HCT116 (cell line): ENCODE data around the gene MBTPS1. TPM values are rescaled to one million over a fixed set of nuclear protein-coding genes. Genes with fewer than 3 reads are reported as not detected.
A peak's percentile ranks its signal among the peaks of the same experiment; 100 is the strongest.

Experiments
- ATAC-seq: fragments of 200-7000 bp; cut with Tn5 transposase; 2 replicates; pipeline ENCODE4 v1.9.1; 2020; ENCODE audit warnings: mild to moderate bottlenecking, moderate library complexity
- BruUV-seq: library from RNA; stranded (reverse); fragments of 400-500 nt; replicated peaks from 2 replicates; lab custom pipeline; 2021; lab: Mats Ljungman, UMichigan
- CTCF ChIA-PET: fragments of 300-600 bp; sonication (Branson Sonifier 250); formaldehyde crosslinking; loops from one replicate; lab custom pipeline; 2021; ENCODE audit warnings: antibody characterized with exemption; lab: Charles Lee
- POLR2A ChIA-PET: fragments of 300-600, 350-600 bp; sonication (Branson Sonifier 250); formaldehyde crosslinking; loops from one replicate; lab custom pipeline; 2021; ENCODE audit warnings: antibody characterized with exemption; lab: Charles Lee
- RAD21 ChIA-PET, 2 experiments: fragments of 300-600 bp; sonication (Branson Sonifier 250); formaldehyde crosslinking; loops; one replicate each; lab custom pipeline; 2023; ENCODE audit warnings: low total read pairs in 2 of 2; ENCODE audit not compliant: uncharacterized antibody in 2 of 2, unreplicated experiment in 2 of 2, low non-redundant PET in 1 of 2; lab: Charles Lee
- DNase-seq: peaks from one replicate; pipeline ENCODE4 v3.0.0-alpha.2; 2010; ENCODE audit warnings: low read depth, low spot score
- H2AFZ ChIP-seq: fragments of 200-600 bp; shearing (Covaris generic), sonication (generic); 2 replicates; pipeline ENCODE4 v1.6.1; 2017; ENCODE audit warnings: low read depth, mixed run types, mixed read lengths, antibody characterized with exemption, low read length; ENCODE audit not compliant: poor library complexity, severe bottlenecking
- H3K27ac ChIP-seq: 2 replicates; pipeline ENCODE4 v1.5.1; 2012; ENCODE audit warnings: low read depth, low read length
- H3K27me3 ChIP-seq: fragments of 200-600 bp; sonication (generic); 2 replicates; pipeline ENCODE4 v1.6.1; 2016; ENCODE audit warnings: mixed run types, low read length, mixed read lengths; ENCODE audit not compliant: insufficient read depth
- H3K36me3 ChIP-seq, 2 experiments: fragments of 200-500 bp in 1 of 2; fragments of 200-600 bp in 1 of 2; sonication (Bioruptor generic) in 1 of 2; sonication (generic) in 1 of 2; 2 replicates each; pipeline versions ENCODE4 v1.5.1 to v1.6.1; 2014 to 2016; ENCODE audit warnings: low read length in 2 of 2, inconsistent platforms in 1 of 2, mixed read lengths in 1 of 2, mixed run types in 1 of 2; ENCODE audit not compliant: insufficient read depth in 2 of 2, control insufficient read depth in 1 of 2
- H3K4me1 ChIP-seq, 2 experiments: fragments of 200-600 bp in 1 of 2; sonication (generic) in 1 of 2; 2 replicates each; pipeline versions ENCODE4 v1.5.1 to v1.6.1; 2012 to 2017; ENCODE audit warnings: low read length in 2 of 2, inconsistent platforms in 1 of 2, mild to moderate bottlenecking in 1 of 2, mixed read lengths in 1 of 2, mixed run types in 1 of 2, moderate library complexity in 1 of 2; ENCODE audit not compliant: insufficient read depth in 2 of 2, control insufficient read depth in 1 of 2
- H3K4me2 ChIP-seq: fragments of 200-600 bp; sonication (generic); 2 replicates; pipeline ENCODE4 v1.6.1; 2017; ENCODE audit warnings: mixed run types, low read length, mixed read lengths
- H3K4me3 ChIP-seq, 2 experiments: fragments of 200-600 bp in 1 of 2; sonication (generic) in 1 of 2; replicated peaks in 1 of 2; 2 replicates each; pipeline ENCODE4 v1.5.1; 2011 to 2016; ENCODE audit warnings: low read length in 2 of 2, control low read depth in 1 of 2, low read depth in 1 of 2, mild to moderate bottlenecking in 1 of 2, mixed read lengths in 1 of 2, mixed run types in 1 of 2
- H3K79me2 ChIP-seq: fragments of 200-600 bp; sonication (generic); 2 replicates; pipeline ENCODE4 v1.6.1; 2017; ENCODE audit warnings: mild to moderate bottlenecking, mixed run types, low read length, moderate library complexity, mixed read lengths; ENCODE audit not compliant: insufficient read depth
- H3K9ac ChIP-seq: fragments of 200-600 bp; sonication (generic); 2 replicates; pipeline ENCODE4 v1.6.1; 2016; ENCODE audit warnings: low read length, mixed read lengths
- H3K9me2 ChIP-seq: fragments of 200-600 bp; sonication (generic), shearing (Covaris generic); 2 replicates; pipeline ENCODE4 v1.6.1; 2017; ENCODE audit warnings: mixed run types, mild to moderate bottlenecking, moderate library complexity; ENCODE audit not compliant: insufficient read depth
- H3K9me3 ChIP-seq, 2 experiments: fragments of 200-500 bp in 1 of 2; fragments of 200-600 bp in 1 of 2; sonication (Bioruptor generic) in 1 of 2; sonication (generic) in 1 of 2; 2 replicates each; pipeline ENCODE4 v1.6.1; 2014 to 2017; ENCODE audit warnings: low read length in 2 of 2, mixed read lengths in 2 of 2, inconsistent platforms in 1 of 2, low read depth in 1 of 2, mild to moderate bottlenecking in 1 of 2, mixed run types in 1 of 2, moderate library complexity in 1 of 2; ENCODE audit not compliant: control insufficient read depth in 1 of 2, insufficient read depth in 1 of 2
- H4K20me1 ChIP-seq: fragments of 200-600 bp; sonication (generic), shearing (Covaris generic); 2 replicates; pipeline ENCODE4 v1.6.1; 2017; ENCODE audit warnings: mixed run types, mild to moderate bottlenecking, moderate library complexity; ENCODE audit not compliant: insufficient read depth
- ATF3 ChIP-seq: IDR thresholded peaks from 2 replicates; pipeline ENCODE4 v1.6.1; 2012
- CBX3 ChIP-seq: IDR thresholded peaks from 2 replicates; pipeline ENCODE4 v1.6.1; 2012; ENCODE audit warnings: low read depth
- CEBPB ChIP-seq: IDR thresholded peaks from 2 replicates; pipeline ENCODE4 v1.6.1; 2012; ENCODE audit warnings: low read depth
- CTCF ChIP-seq, 3 experiments: fragments of 200-600 bp in 1 of 3; sonication (generic) in 1 of 3; IDR thresholded peaks in 2 of 3; conservative IDR thresholded peaks in 1 of 3; 2 replicates each; pipeline ENCODE4 v1.5.1; 2012 to 2017; ENCODE audit warnings: low read depth in 2 of 3, low read length in 2 of 3, antibody characterized with exemption in 1 of 3, borderline replicate concordance in 1 of 3, control low read depth in 1 of 3, mild to moderate bottlenecking in 1 of 3, mixed read lengths in 1 of 3, mixed run types in 1 of 3, moderate library complexity in 1 of 3; ENCODE audit not compliant: insufficient read depth in 1 of 3
- EGR1 ChIP-seq: IDR thresholded peaks from 2 replicates; pipeline ENCODE4 v1.6.1; 2012; ENCODE audit warnings: low read depth
- EZH2 ChIP-seq: fragments of 200-600 bp; sonication (generic); IDR thresholded peaks from 2 replicates; pipeline ENCODE4 v1.6.1; 2017; ENCODE audit warnings: antibody characterized with exemption, mixed run types
- FOSL1 ChIP-seq: IDR thresholded peaks from 2 replicates; pipeline ENCODE4 v1.6.1; 2012; ENCODE audit warnings: low read depth
- JUND ChIP-seq: IDR thresholded peaks from 2 replicates; pipeline ENCODE4 v1.6.1; 2012
- MAX ChIP-seq: IDR thresholded peaks from 2 replicates; pipeline ENCODE4 v1.6.1; 2012
- POLR2AphosphoS5 ChIP-seq: IDR thresholded peaks from 2 replicates; pipeline ENCODE4 v1.6.1; 2011; ENCODE audit warnings: mild to moderate bottlenecking, low read depth, low read length, moderate library complexity
- RAD21 ChIP-seq: IDR thresholded peaks from 2 replicates; pipeline ENCODE4 v1.6.1; 2012; ENCODE audit warnings: low read depth, mild to moderate bottlenecking
- SP1 ChIP-seq: IDR thresholded peaks from 2 replicates; pipeline ENCODE4 v1.6.1; 2012; ENCODE audit warnings: low read depth
- ZBTB33 ChIP-seq: IDR thresholded peaks from 2 replicates; pipeline ENCODE4 v1.6.1; 2011; ENCODE audit warnings: mild to moderate bottlenecking, low read length, moderate library complexity; ENCODE audit not compliant: insufficient replicate concordance; ENCODE audit errors: extremely low read depth
- ZNF274 ChIP-seq: fragments of 200-500 bp; sonication (Bioruptor generic); IDR thresholded peaks from 2 replicates; pipeline ENCODE4 v1.6.1; 2014; ENCODE audit warnings: mild to moderate bottlenecking, low read depth, low read length, inconsistent platforms
- intact Hi-C: fragments of 100-400 bp; cut with micrococcal nuclease; formaldehyde crosslinking; loops from 2 replicates; pipeline ENCODE4 v1.10.0; 2022
- total RNA-seq: library from RNA; stranded (reverse); gene quantifications from one replicate; pipeline ENCODE4 v1.2.1, GENCODE V29; 2021; ENCODE audit not compliant: unreplicated experiment

MBTPS1 gene
- total RNA-seq, 1 experiment from 2014 or later: 111 TPM

- TF ChIP-seq CEBPB (no peak), SP1 (no peak), FOSL1 (no peak), JUND (no peak), MAX (no peak), EZH2 (no peak), ZNF274 (no peak), CBX3 (no peak), POLR2AphosphoS5 (no peak), RAD21 (no peak), ZBTB33 (no peak), CTCF (IDR thresholded peaks at IDR 0.05 in 2 of 3, conservative IDR thresholded peaks at IDR 0.05 in 1 of 3; ENCODE audit: borderline replicate concordance in 1 of 3, insufficient read depth in 1 of 3, low read depth in 2 of 3, low read length in 2 of 3) (no peak), EGR1 (no peak), ATF3 (no peak)
- ChIA-PET CTCF (interaction anchor here (2.2 kb wide), 1 partner anchor 11 kb away, joined by 12 read pairs; no protein-coding TSS in a partner anchor), RAD21 (no interaction called here), POLR2A (no interaction called here)
- H3K4me3 ChIP-seq: no peak overlapping the region
- H3K4me1 ChIP-seq: no peaks in the 10 kb centered on the region
- H2AFZ ChIP-seq: no peak overlapping the region
- H4K20me1 ChIP-seq: no peaks in the 10 kb centered on the region
- no peak overlapping the region for H3K27ac ChIP-seq
- no peaks in the 10 kb centered on the region for H3K9me3 ChIP-seq
- BruUV-seq: no TSS peak
- H3K9me2 ChIP-seq: no peaks in the 10 kb centered on the region
- no peaks in the 10 kb centered on the region for H3K27me3 ChIP-seq
- H3K9ac ChIP-seq: no peak overlapping the region
- ATAC-seq (peak; percentile 46; the same call in 1 of the 2 replicates), DNase-seq (no peak)
- intact Hi-C loops: no loop called here
- H3K36me3 ChIP-seq: peaks cover 23 to 40% of the 10 kb centered on the region in 2 experiments
- no peaks in the 10 kb centered on the region for H3K79me2 ChIP-seq
- no peak overlapping the region for H3K4me2 ChIP-seq
Measured at GRCh38 chr16:84054916-84055315, 61.8 kb downstream of the MBTPS1 start.
